ENCODE measurements around the gene IVD.
"Not testable (repeated sequence)": the region's sequence is repeated elsewhere in the genome, so short reads cannot be mapped to it uniquely, and the experiment has no call there.

The IVD gene

GRCh38 chr15:40440743-40441564 is 35.4 kb downstream of the IVD start, which contains the start of gene BAHD1:
Gene BAHD1, plus strand, starts transcription at chr15:40440953. Its CDS starts 17,512 bp downstream, at chr15:40458465.
- peak; percentile 80 for DNase-seq

GRCh38 chr15:40441565-40442531 is 36.3 kb downstream of the IVD start:
- DNase-seq, result no peak

- DNase-seq, result no peak
These were observed 37.7 kb downstream of the IVD start for GRCh38 chr15:40443255-40443654.

GRCh38 chr15:40443846-40444245 is 38.3 kb downstream of the IVD start:
- no peak for DNase-seq

- no peak for DNase-seq
These were observed 39.1 kb downstream of the IVD start for GRCh38 chr15:40444736-40445135.

GRCh38 chr15:40445421-40445922 is 39.9 kb downstream of the IVD start:
- DNase-seq, result no peak

GRCh38 chr15:40446144-40446543 is 40.5 kb downstream of the IVD start:
- DNase-seq, result no peak

- no peak for DNase-seq
These were observed 42.8 kb downstream of the IVD start for GRCh38 chr15:40448354-40448753.

- peak; percentile 45 for DNase-seq
These were observed 43.7 kb downstream of the IVD start for GRCh38 chr15:40449275-40449674.

- no peak for DNase-seq
These were observed 44.5 kb downstream of the IVD start for GRCh38 chr15:40450047-40450446.

GRCh38 chr15:40451527-40452158 is 46.0 kb downstream of the IVD start:
- DNase-seq, result no peak

- DNase-seq, result no peak
These were observed 46.9 kb downstream of the IVD start for GRCh38 chr15:40452296-40453090.

- not testable (repeated sequence) for DNase-seq
These were observed 48.3 kb downstream of the IVD start for GRCh38 chr15:40453941-40454340.

- no peak for DNase-seq
These were observed 49.4 kb downstream of the IVD start for GRCh38 chr15:40454904-40455391.

- peak; percentile 30 for DNase-seq
These were observed 50.7 kb downstream of the IVD start for GRCh38 chr15:40456299-40456712.

- DNase-seq, result no peak
These were observed 51.1 kb downstream of the IVD start for GRCh38 chr15:40456738-40457137.

- no peak for DNase-seq
These were observed 53.1 kb downstream of the IVD start for GRCh38 chr15:40458495-40459371.

GRCh38 chr15:40459391-40460015 is 53.9 kb downstream of the IVD start:
- no peak for DNase-seq

- no peak for DNase-seq
These were observed 54.8 kb downstream of the IVD start for GRCh38 chr15:40460404-40460803.

GRCh38 chr15:40461958-40462357 is 56.4 kb downstream of the IVD start:
- DNase-seq, result no peak

All from NCI-H226 (cell line).